Measurements from ENCODE around the gene CCNK. TPM values are rescaled to one million over a fixed set of nuclear protein-coding genes. Genes with fewer than 3 reads are reported as not detected.

CCNK gene
- total and polyA plus RNA-seq, 10 of the 15 experiments (the other 5 are each of a cell fraction or from before 2014, with no cell fraction given): 10.8 to 88.0 (median 22.5) TPM

DNA sequence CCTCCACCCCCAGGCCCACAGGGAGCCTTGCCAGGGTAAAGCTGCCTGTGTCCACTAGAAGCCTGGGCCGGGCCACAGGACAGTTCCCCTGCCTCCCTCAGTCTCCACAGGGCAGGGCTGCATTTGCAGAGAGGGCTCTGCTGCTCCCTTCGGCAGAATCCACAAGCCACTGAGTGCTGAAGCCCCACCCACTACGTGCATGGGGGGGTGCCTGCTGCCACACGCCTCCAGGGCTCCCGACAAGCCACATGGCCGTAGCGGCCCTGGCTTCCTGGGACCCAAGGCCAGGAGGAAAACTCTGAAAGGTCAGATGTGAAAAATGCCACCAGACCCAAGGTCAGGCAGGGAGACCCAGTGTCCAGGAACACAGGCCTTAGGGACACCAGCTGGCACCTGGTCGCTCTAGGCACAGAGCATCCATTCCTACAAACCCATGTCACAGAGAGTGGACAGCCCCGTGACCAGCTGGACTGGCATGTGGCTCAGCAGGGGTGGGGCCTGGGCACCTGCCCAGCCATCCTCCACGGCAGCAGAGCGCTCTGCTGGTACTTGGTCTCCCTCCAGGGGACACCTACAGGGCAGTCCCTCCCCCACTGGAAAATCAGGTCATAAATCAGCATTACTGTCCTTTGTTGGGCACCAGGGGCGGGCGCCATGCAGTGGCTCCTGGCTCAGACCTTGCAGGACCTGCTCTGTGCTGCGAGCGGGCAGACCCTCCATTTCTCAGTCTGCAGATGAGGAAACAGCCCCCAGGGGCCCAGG lies 79.9 kb downstream of the CCNK start:
- Histone ChIP-seq H3K9ac (ENCODE audit: control insufficient read depth, insufficient read depth, low read length) (no peak overlapping the region), H3K4me3 (no peak overlapping the region), H3K79me2 (ENCODE audit: control insufficient read depth, insufficient read depth, low read length) (no peaks in the 10 kb centered on the region), H3K4me2 (ENCODE audit: control insufficient read depth, insufficient read depth) (no peak overlapping the region), H3K36me3 (ENCODE audit: control insufficient read depth in 2 of 2, insufficient read depth in 2 of 2, low read length in 1 of 2) (no peaks in the 10 kb centered on the region), H3K27me3 (replicated peaks in 1 of 2; ENCODE audit: control insufficient read depth in 2 of 2, insufficient read depth in 2 of 2, low read length in 1 of 2) (no peaks in the 10 kb centered on the region), H4K20me1 (ENCODE audit: control insufficient read depth, insufficient read depth) (no peaks in the 10 kb centered on the region), H2AFZ (ENCODE audit: control insufficient read depth, low read depth, low read length) (no peak overlapping the region), H3K27ac (ENCODE audit: control insufficient read depth, insufficient read depth) (no peak overlapping the region), H3K4me1 (ENCODE audit: control insufficient read depth, insufficient read depth, low read length) (no peaks in the 10 kb centered on the region), H3K9me3 (replicated peaks; ENCODE audit: control insufficient read depth, insufficient read depth, low read length) (no peaks in the 10 kb centered on the region)
- TF ChIP-seq, protein P1, sequence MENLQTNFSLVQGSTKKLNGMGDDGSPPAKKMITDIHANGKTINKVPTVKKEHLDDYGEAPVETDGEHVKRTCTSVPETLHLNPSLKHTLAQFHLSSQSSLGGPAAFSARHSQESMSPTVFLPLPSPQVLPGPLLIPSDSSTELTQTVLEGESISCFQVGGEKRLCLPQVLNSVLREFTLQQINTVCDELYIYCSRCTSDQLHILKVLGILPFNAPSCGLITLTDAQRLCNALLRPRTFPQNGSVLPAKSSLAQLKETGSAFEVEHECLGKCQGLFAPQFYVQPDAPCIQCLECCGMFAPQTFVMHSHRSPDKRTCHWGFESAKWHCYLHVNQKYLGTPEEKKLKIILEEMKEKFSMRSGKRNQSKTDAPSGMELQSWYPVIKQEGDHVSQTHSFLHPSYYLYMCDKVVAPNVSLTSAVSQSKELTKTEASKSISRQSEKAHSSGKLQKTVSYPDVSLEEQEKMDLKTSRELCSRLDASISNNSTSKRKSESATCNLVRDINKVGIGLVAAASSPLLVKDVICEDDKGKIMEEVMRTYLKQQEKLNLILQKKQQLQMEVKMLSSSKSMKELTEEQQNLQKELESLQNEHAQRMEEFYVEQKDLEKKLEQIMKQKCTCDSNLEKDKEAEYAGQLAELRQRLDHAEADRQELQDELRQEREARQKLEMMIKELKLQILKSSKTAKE (IDR thresholded peaks at IDR 0.05; ENCODE audit: low read depth, poor library complexity, severe bottlenecking): no peak
- TF ChIP-seq NR2F1 (conservative IDR thresholded peaks at IDR 0.05) (no peak), MTA3 (IDR thresholded peaks at IDR 0.05; ENCODE audit: borderline replicate concordance, low read length) (no peak), RCOR1 (conservative IDR thresholded peaks at IDR 0.05; ENCODE audit: low read depth, low read length) (no peak), DPF2 (IDR thresholded peaks at IDR 0.05) (no peak), ZNF24 (IDR thresholded peaks at IDR 0.05) (no peak), SRF (IDR thresholded peaks at IDR 0.05; ENCODE audit: low read depth in 2 of 2, low read length in 2 of 2) (no peak), JUNB (IDR thresholded peaks at IDR 0.05) (no peak)
- TF ChIP-seq, protein P2, sequence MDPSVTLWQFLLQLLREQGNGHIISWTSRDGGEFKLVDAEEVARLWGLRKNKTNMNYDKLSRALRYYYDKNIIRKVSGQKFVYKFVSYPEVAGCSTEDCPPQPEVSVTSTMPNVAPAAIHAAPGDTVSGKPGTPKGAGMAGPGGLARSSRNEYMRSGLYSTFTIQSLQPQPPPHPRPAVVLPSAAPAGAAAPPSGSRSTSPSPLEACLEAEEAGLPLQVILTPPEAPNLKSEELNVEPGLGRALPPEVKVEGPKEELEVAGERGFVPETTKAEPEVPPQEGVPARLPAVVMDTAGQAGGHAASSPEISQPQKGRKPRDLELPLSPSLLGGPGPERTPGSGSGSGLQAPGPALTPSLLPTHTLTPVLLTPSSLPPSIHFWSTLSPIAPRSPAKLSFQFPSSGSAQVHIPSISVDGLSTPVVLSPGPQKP (IDR thresholded peaks at IDR 0.05; ENCODE audit: low read depth, low read length): no peak
- TF ChIP-seq, protein P3, sequence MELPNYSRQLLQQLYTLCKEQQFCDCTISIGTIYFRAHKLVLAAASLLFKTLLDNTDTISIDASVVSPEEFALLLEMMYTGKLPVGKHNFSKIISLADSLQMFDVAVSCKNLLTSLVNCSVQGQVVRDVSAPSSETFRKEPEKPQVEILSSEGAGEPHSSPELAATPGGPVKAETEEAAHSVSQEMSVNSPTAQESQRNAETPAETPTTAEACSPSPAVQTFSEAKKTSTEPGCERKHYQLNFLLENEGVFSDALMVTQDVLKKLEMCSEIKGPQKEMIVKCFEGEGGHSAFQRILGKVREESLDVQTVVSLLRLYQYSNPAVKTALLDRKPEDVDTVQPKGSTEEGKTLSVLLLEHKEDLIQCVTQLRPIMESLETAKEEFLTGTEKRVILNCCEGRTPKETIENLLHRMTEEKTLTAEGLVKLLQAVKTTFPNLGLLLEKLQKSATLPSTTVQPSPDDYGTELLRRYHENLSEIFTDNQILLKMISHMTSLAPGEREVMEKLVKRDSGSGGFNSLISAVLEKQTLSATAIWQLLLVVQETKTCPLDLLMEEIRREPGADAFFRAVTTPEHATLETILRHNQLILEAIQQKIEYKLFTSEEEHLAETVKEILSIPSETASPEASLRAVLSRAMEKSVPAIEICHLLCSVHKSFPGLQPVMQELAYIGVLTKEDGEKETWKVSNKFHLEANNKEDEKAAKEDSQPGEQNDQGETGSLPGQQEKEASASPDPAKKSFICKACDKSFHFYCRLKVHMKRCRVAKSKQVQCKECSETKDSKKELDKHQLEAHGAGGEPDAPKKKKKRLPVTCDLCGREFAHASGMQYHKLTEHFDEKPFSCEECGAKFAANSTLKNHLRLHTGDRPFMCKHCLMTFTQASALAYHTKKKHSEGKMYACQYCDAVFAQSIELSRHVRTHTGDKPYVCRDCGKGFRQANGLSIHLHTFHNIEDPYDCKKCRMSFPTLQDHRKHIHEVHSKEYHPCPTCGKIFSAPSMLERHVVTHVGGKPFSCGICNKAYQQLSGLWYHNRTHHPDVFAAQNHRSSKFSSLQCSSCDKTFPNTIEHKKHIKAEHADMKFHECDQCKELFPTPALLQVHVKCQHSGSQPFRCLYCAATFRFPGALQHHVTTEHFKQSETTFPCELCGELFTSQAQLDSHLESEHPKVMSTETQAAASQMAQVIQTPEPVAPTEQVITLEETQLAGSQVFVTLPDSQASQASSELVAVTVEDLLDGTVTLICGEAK (IDR thresholded peaks at IDR 0.05; ENCODE audit: borderline replicate concordance): no peak
- TF ChIP-seq, protein P4, sequence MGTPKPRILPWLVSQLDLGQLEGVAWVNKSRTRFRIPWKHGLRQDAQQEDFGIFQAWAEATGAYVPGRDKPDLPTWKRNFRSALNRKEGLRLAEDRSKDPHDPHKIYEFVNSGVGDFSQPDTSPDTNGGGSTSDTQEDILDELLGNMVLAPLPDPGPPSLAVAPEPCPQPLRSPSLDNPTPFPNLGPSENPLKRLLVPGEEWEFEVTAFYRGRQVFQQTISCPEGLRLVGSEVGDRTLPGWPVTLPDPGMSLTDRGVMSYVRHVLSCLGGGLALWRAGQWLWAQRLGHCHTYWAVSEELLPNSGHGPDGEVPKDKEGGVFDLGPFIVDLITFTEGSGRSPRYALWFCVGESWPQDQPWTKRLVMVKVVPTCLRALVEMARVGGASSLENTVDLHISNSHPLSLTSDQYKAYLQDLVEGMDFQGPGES (IDR thresholded peaks at IDR 0.05): no peak
- intact Hi-C loops (cut with micrococcal nuclease; ENCODE audit: unreplicated experiment): no loop called here
- ChIA-PET RAD21 (ENCODE audit: unreplicated experiment) (no interaction called here), CTCF (no interaction called here), POLR2A (no interaction called here), SMC1A (ENCODE audit: uncharacterized antibody, unreplicated experiment) (no interaction called here)
- FAIRE-seq (no peak), DNase-seq (ENCODE audit: low read depth, low spot score) (no peak), ATAC-seq (no peak)
- no TSS peak for BruUV-seq (replicated peaks)
- WGBS (ENCODE audit: insufficient coverage, insufficient replicate concordance, low lambda C conversion rate, missing lambda C conversion rate): 19% methylated on average over 15 of the region's 15 CpGs
- in situ Hi-C loops (cut with MboI): no loop called here

Measured in GM12878 (cell line).